Nephron progenitor cell (in vitro differentiated cells): ENCODE measurements around the gene ZNF71.

Experiments used
- DNase-seq: peaks from one replicate; pipeline ENCODE4 v3.0.0; 2021
- H3K27ac Mint-ChIP-seq: 2 replicates; pipeline ENCODE4 v1.8.0; 2021; ENCODE audit warnings: mild to moderate bottlenecking, moderate library complexity, mixed read lengths
- H3K27me3 Mint-ChIP-seq: 2 replicates; pipeline ENCODE4 v1.8.0; 2021; ENCODE audit warnings: mild to moderate bottlenecking, low read depth, mixed read lengths; ENCODE audit not compliant: poor library complexity
- H3K36me3 Mint-ChIP-seq: 2 replicates; pipeline ENCODE4 v1.8.0; 2021; ENCODE audit warnings: low read depth, mixed read lengths
- H3K4me1 Mint-ChIP-seq: 2 replicates; pipeline ENCODE4 v1.8.0; 2021; ENCODE audit warnings: mixed read lengths
- H3K4me3 Mint-ChIP-seq: 2 replicates; pipeline ENCODE4 v1.8.0; 2021; ENCODE audit warnings: mild to moderate bottlenecking, moderate library complexity, mixed read lengths
- H3K9me3 Mint-ChIP-seq: 2 replicates; pipeline ENCODE4 v1.8.0; 2021; ENCODE audit warnings: mild to moderate bottlenecking, moderate library complexity, mixed read lengths
- CTCF ChIP-seq: fragments of 200-600 bp; sonication (generic); IDR thresholded peaks from 2 replicates; pipeline ENCODE4 v1.5.0; 2021; ENCODE audit warnings: antibody characterized with exemption

The ZNF71 gene

GRCh38 chr19:56623006-56623405 lies 27.9 kb downstream of the ZNF71 start:
- H3K4me1 Mint-ChIP-seq = no peaks in the 10 kb centered on the region
- H3K27ac Mint-ChIP-seq = no peak overlapping the region
- peaks cover 96% of the 10 kb centered on the region for H3K36me3 Mint-ChIP-seq
- no peak for TF ChIP-seq CTCF
- no peak overlapping the region for H3K4me3 Mint-ChIP-seq
- H3K27me3 Mint-ChIP-seq = no peaks in the 10 kb centered on the region
- H3K9me3 Mint-ChIP-seq = peaks cover 97% of the 10 kb centered on the region
- no peak for DNase-seq

- Mint-ChIP-seq H3K9me3 (peaks cover 100% of the 10 kb centered on the region), H3K27me3 (peaks cover 4% of the 10 kb centered on the region), H3K27ac (no peak overlapping the region), H3K36me3 (peaks cover 75% of the 10 kb centered on the region), H3K4me3 (no peak overlapping the region), H3K4me1 (no peaks in the 10 kb centered on the region)
- no peak for DNase-seq
- TF ChIP-seq CTCF = no peak
Observed at GRCh38 chr19:56625708-56626107, 30.6 kb downstream of the ZNF71 start.

GRCh38 chr19:56633021-56633420 lies 37.9 kb downstream of the ZNF71 start:
- H3K27me3 Mint-ChIP-seq = peaks cover 8% of the 10 kb centered on the region
- no peak overlapping the region for H3K4me3 Mint-ChIP-seq
- peaks cover 19% of the 10 kb centered on the region for H3K36me3 Mint-ChIP-seq
- DNase-seq = no peak
- TF ChIP-seq CTCF = no peak
- no peak overlapping the region for H3K27ac Mint-ChIP-seq
- peaks cover 93% of the 10 kb centered on the region for H3K9me3 Mint-ChIP-seq
- no peaks in the 10 kb centered on the region for H3K4me1 Mint-ChIP-seq

- peaks cover 7% of the 10 kb centered on the region for H3K27me3 Mint-ChIP-seq
- no peak overlapping the region for H3K4me3 Mint-ChIP-seq
- peaks cover 87% of the 10 kb centered on the region for H3K9me3 Mint-ChIP-seq
- TF ChIP-seq CTCF = no peak
- no peak overlapping the region for H3K27ac Mint-ChIP-seq
- peak; percentile 93 for DNase-seq
- H3K36me3 Mint-ChIP-seq = peaks cover 19% of the 10 kb centered on the region
- H3K4me1 Mint-ChIP-seq = no peaks in the 10 kb centered on the region
Observed at GRCh38 chr19:56637976-56638555, 43.0 kb downstream of the ZNF71 start.

- no peak overlapping the region for H3K4me3 Mint-ChIP-seq
- H3K4me1 Mint-ChIP-seq = no peaks in the 10 kb centered on the region
- DNase-seq = peak; percentile 21
- peaks cover 84% of the 10 kb centered on the region for H3K9me3 Mint-ChIP-seq
- H3K36me3 Mint-ChIP-seq = peaks cover 18% of the 10 kb centered on the region
- no peak for TF ChIP-seq CTCF
- peaks cover 7% of the 10 kb centered on the region for H3K27me3 Mint-ChIP-seq
- no peak overlapping the region for H3K27ac Mint-ChIP-seq
Observed at GRCh38 chr19:56639217-56639616, 44.1 kb downstream of the ZNF71 start.

GRCh38 chr19:56642711-56643459 lies 47.8 kb downstream of the ZNF71 start, which contains the start of gene SMIM17:
Gene SMIM17 (plus strand): TSS chr19:56643159. CDS start chr19:56645668, 2,509 bp downstream.
- H3K27ac Mint-ChIP-seq = no peak within 1 kb of the TSS
- H3K9me3 Mint-ChIP-seq = peaks cover 87% of the 10 kb centered on the region
- H3K4me3 Mint-ChIP-seq = no peak within 1 kb of the TSS
- TF ChIP-seq CTCF = no peak
- no peak for DNase-seq
- no peaks in the 10 kb centered on the region for H3K4me1 Mint-ChIP-seq
- H3K27me3 Mint-ChIP-seq = peaks cover 5% of the 10 kb centered on the region
- peaks cover 25% of the 10 kb centered on the region for H3K36me3 Mint-ChIP-seq
